T-helper 17 cell (primary cell): Measurements from ENCODE around the gene CHN2. TPM values are rescaled to one million over a fixed set of nuclear protein-coding genes. Genes with fewer than 3 reads are reported as not detected.

Source experiments
- ATAC-seq: fragments of 150-1000 bp; cut with Tn5 transposase; 2 replicates; pipeline ENCODE4 v1.10.0; 2021; ENCODE audit warnings: mild to moderate bottlenecking, moderate library complexity
- DNase-seq, 3 donors: peaks; one replicate each; pipeline versions ENCODE4 v3.0.0 to v3.0.0-alpha.2; 2020 to 2021
- H3K9me3 ChIP-seq: one replicate; pipeline ENCODE4 v1.7.0; 2013; ENCODE audit warnings: low read length, mild to moderate bottlenecking; ENCODE audit not compliant: control insufficient read depth, poor library complexity, severe bottlenecking
- H3K27ac Mint-ChIP-seq: one replicate; pipeline ENCODE4 v1.8.0; 2022; ENCODE audit warnings: mild to moderate bottlenecking, moderate library complexity, mixed read lengths
- H3K27me3 Mint-ChIP-seq: one replicate; pipeline ENCODE4 v1.8.0; 2022; ENCODE audit warnings: mixed read lengths
- H3K36me3 Mint-ChIP-seq: one replicate; pipeline ENCODE4 v1.8.0; 2022; ENCODE audit warnings: low read depth, mixed read lengths
- H3K4me1 Mint-ChIP-seq: one replicate; pipeline ENCODE4 v1.8.0; 2022; ENCODE audit warnings: mild to moderate bottlenecking, mixed read lengths
- H3K4me3 Mint-ChIP-seq: one replicate; pipeline ENCODE4 v1.8.0; 2022; ENCODE audit warnings: mild to moderate bottlenecking, moderate library complexity, mixed read lengths
- total RNA-seq, 4 donors: library from RNA in 2 of 4; stranded (reverse) in 2 of 4; gene quantifications; one replicate each; pipeline ENCODE4 v1.2.3 and lab custom pipeline; 2022 to 2026

Gene CHN2
- total RNA-seq, 2 donors from 2014 or later: 3.8 to 4.0 TPM

GRCh38 chr7:29468196-29468595 is 273.6 kb downstream of the CHN2 start:
- DNase-seq (no peak), ATAC-seq (no peak)
- Mint-ChIP-seq H3K27ac (no peak overlapping the region), H3K27me3 (no peaks in the 10 kb centered on the region), H3K36me3 (no peaks in the 10 kb centered on the region), H3K4me3 (no peak overlapping the region), H3K4me1 (no peaks in the 10 kb centered on the region)
- H3K9me3 ChIP-seq: no peaks in the 10 kb centered on the region

GRCh38 chr7:29469281-29469680 is 274.7 kb downstream of the CHN2 start:
- Mint-ChIP-seq H3K4me3 (no peak overlapping the region), H3K4me1 (no peaks in the 10 kb centered on the region), H3K36me3 (no peaks in the 10 kb centered on the region), H3K27ac (no peak overlapping the region), H3K27me3 (peaks cover 2% of the 10 kb centered on the region)
- H3K9me3 ChIP-seq: no peaks in the 10 kb centered on the region
- no peak for ATAC-seq
- no peak for DNase-seq

GRCh38 chr7:29469976-29470557 is 275.5 kb downstream of the CHN2 start:
- no peaks in the 10 kb centered on the region for H3K9me3 ChIP-seq
- Mint-ChIP-seq H3K36me3 (no peaks in the 10 kb centered on the region), H3K27me3 (peaks cover 5% of the 10 kb centered on the region), H3K4me3 (no peak overlapping the region), H3K4me1 (no peaks in the 10 kb centered on the region), H3K27ac (no peak overlapping the region)
- DNase-seq (no peak), ATAC-seq (no peak)

GRCh38 chr7:29471444-29472138 is 277.0 kb downstream of the CHN2 start:
- H3K9me3 ChIP-seq: no peaks in the 10 kb centered on the region
- Mint-ChIP-seq H3K4me1 (no peaks in the 10 kb centered on the region), H3K36me3 (no peaks in the 10 kb centered on the region), H3K27ac (no peak overlapping the region), H3K27me3 (peaks cover 5% of the 10 kb centered on the region), H3K4me3 (no peak overlapping the region)
- no peak for ATAC-seq
- DNase-seq: no peak

- no peaks in the 10 kb centered on the region for H3K9me3 ChIP-seq
- Mint-ChIP-seq H3K27ac (no peak overlapping the region), H3K27me3 (peaks cover 5% of the 10 kb centered on the region), H3K4me3 (no peak overlapping the region), H3K4me1 (no peaks in the 10 kb centered on the region), H3K36me3 (no peaks in the 10 kb centered on the region)
- ATAC-seq (no peak), DNase-seq (no peak)
Observed at GRCh38 chr7:29476916-29477315, 282.3 kb downstream of the CHN2 start.

- ATAC-seq (no peak), DNase-seq (no peak)
- H3K27ac Mint-ChIP-seq: no peak overlapping the region
- H3K4me1 Mint-ChIP-seq: no peaks in the 10 kb centered on the region
- peaks cover 5% of the 10 kb centered on the region for H3K27me3 Mint-ChIP-seq
- no peaks in the 10 kb centered on the region for H3K9me3 ChIP-seq
- no peak overlapping the region for H3K4me3 Mint-ChIP-seq
- H3K36me3 Mint-ChIP-seq: no peaks in the 10 kb centered on the region
Observed at GRCh38 chr7:29478226-29478625, 283.7 kb downstream of the CHN2 start.

GRCh38 chr7:29478687-29479240 is 284.2 kb downstream of the CHN2 start:
- no peak for ATAC-seq
- DNase-seq: no peak
- no peaks in the 10 kb centered on the region for H3K9me3 ChIP-seq
- Mint-ChIP-seq H3K4me1 (no peaks in the 10 kb centered on the region), H3K36me3 (no peaks in the 10 kb centered on the region), H3K27me3 (peaks cover 5% of the 10 kb centered on the region), H3K27ac (no peak overlapping the region), H3K4me3 (no peak overlapping the region)

GRCh38 chr7:29479301-29480200 is 285.0 kb downstream of the CHN2 start:
- Mint-ChIP-seq H3K27me3 (peaks cover 4% of the 10 kb centered on the region), H3K36me3 (no peaks in the 10 kb centered on the region), H3K27ac (no peak overlapping the region), H3K4me3 (no peak overlapping the region), H3K4me1 (no peaks in the 10 kb centered on the region)
- H3K9me3 ChIP-seq: no peaks in the 10 kb centered on the region
- no peak for ATAC-seq
- DNase-seq: no peak

GRCh38 chr7:29480451-29480850 is 285.9 kb downstream of the CHN2 start:
- no peaks in the 10 kb centered on the region for H3K36me3 Mint-ChIP-seq
- no peak overlapping the region for H3K27ac Mint-ChIP-seq
- no peak overlapping the region for H3K4me3 Mint-ChIP-seq
- DNase-seq (no peak), ATAC-seq (no peak)
- H3K27me3 Mint-ChIP-seq: peaks cover 9% of the 10 kb centered on the region
- H3K9me3 ChIP-seq: no peaks in the 10 kb centered on the region
- H3K4me1 Mint-ChIP-seq: no peaks in the 10 kb centered on the region

- no peak overlapping the region for H3K27ac Mint-ChIP-seq
- no peaks in the 10 kb centered on the region for H3K36me3 Mint-ChIP-seq
- no peak for DNase-seq
- H3K9me3 ChIP-seq: no peaks in the 10 kb centered on the region
- H3K4me1 Mint-ChIP-seq: no peaks in the 10 kb centered on the region
- no peak overlapping the region for H3K4me3 Mint-ChIP-seq
- no peak for ATAC-seq
- peaks cover 13% of the 10 kb centered on the region for H3K27me3 Mint-ChIP-seq
Observed at GRCh38 chr7:29480934-29481651, 286.5 kb downstream of the CHN2 start.

- no peak for DNase-seq
- no peaks in the 10 kb centered on the region for H3K4me1 Mint-ChIP-seq
- no peak overlapping the region for H3K4me3 Mint-ChIP-seq
Observed at GRCh38 chr7:29482056-29482455, 287.5 kb downstream of the CHN2 start.

GRCh38 chr7:29483219-29484104 is 288.9 kb downstream of the CHN2 start:
- Mint-ChIP-seq H3K27ac (no peak overlapping the region), H3K4me1 (peaks cover 3% of the 10 kb centered on the region), H3K27me3 (peaks cover 19% of the 10 kb centered on the region), H3K4me3 (no peak overlapping the region), H3K36me3 (no peaks in the 10 kb centered on the region)
- ATAC-seq (no peak), DNase-seq (no peak)
- no peaks in the 10 kb centered on the region for H3K9me3 ChIP-seq

More at GRCh38 chr7:29482056-29482455, 287.5 kb downstream of the CHN2 start:
- Mint-ChIP-seq H3K36me3 (no peaks in the 10 kb centered on the region), H3K27ac (no peak overlapping the region), H3K27me3 (peaks cover 19% of the 10 kb centered on the region)
- no peak for ATAC-seq
- H3K9me3 ChIP-seq: no peaks in the 10 kb centered on the region
